NCI-H774 (cell line): ENCODE measurements around the gene TMEM259.

ENCODE experiments used
- DNase-seq: peaks from one replicate; lab custom pipeline; 2025; lab: John Stamatoyannopoulos, UW

TMEM259 gene

GRCh38 chr19:1055886-1056620 is 35.1 kb upstream of the TMEM259 start:
- no peak for DNase-seq

- DNase-seq, result no peak
Observed at GRCh38 chr19:1055028-1055425, 34.1 kb upstream of the TMEM259 start.

DNA sequence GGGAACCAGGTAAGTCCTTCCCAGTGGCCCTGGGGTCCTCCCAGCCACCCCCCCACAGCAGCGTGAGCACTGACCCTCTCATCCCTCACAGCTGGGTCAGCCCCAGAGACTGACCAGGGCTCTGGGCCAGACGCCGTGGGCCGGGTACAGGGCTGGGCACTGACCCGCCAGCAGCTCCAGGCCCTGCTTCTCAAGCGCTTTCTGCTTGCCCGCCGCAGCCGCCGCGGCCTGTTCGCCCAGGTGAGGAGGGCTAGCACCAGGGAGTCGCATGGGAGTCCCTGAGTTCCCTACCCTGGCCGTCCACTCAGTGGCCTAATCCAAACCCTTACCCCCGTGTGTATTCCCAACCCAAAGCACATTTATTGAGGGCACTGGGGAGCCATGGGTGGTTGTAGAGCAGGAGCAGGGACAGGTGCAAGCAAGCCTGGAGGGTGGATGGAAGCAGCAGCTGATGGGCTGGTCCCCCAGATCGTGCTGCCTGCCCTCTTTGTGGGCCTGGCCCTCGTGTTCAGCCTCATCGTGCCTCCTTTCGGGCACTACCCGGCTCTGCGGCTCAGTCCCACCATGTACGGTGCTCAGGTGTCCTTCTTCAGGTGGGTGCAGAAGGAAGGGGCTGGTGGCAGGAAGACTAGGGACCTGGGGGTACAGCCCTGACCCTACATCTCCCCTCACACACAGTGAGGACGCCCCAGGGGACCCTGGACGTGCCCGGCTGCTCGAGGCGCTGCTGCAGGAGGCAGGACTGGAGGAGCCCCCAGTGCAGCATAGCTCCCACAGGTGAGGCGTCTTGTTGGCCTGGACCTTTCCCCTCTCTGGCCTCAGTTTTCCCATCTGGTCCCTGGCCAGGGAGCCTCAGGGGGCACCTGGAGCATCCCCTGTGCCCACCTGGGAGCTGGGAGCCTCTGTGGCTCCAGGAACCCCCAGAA is 33.4 kb upstream of the TMEM259 start:
- no peak for DNase-seq

DNA sequence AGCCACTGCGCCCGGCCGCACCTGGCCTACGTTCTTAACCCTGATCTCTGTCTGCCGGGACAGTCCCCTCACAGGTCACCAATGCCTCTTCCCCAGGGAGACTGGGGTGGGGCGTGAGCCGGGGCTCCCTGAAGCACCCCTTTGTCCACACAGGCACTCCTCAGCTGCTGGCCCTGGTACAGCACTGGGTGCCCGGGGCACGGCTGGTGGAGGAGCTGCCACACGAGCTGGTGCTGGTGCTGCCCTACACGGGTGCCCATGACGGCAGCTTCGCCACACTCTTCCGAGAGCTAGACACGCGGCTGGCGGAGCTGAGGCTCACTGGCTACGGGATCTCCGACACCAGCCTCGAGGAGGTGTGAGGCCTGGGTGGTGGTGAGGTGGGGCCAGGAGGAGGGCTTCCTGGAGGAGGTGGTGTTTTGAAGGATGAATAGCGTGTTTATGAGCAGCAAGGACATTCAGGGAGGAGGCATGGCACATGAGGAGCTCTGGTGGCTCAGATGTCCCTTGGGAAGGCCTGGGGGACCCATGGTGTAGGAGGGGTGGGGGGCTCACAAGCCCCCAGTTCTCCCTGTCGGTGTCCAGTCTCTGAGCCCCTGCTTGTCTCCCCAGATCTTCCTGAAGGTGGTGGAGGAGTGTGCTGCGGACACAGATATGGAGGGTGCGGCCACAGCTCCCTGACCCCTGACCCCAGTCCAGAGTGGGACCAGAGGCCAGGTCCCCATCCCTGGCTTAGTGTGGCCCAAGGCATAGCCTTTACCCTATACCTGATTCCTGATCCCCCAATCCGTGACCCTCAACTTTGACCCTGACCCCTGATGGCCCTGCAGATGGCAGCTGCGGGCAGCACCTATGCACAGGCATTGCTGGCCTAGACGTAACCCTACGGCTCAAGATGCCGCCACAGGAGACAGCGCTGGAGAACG is 32.5 kb upstream of the TMEM259 start:
- DNase-seq, result no peak

- no peak for DNase-seq
Observed at GRCh38 chr19:1052349-1052975, 31.5 kb upstream of the TMEM259 start.

DNA sequence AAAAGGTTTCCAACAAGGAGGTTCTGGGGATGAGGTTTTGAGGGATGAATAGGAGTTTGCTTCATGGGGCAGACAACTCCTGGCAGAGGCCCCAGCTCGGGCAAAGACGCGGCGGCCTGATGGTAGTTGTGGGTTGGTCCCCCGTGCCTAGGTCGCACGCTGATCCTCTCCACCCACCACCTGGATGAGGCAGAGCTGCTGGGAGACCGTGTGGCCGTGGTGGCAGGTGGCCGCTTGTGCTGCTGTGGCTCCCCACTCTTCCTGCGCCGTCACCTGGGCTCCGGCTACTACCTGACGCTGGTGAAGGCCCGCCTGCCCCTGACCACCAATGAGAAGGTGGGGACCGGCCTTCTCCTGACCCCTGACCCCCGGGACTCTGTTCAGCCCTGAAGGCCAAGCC is 30.9 kb upstream of the TMEM259 start:
- no peak for DNase-seq

DNA sequence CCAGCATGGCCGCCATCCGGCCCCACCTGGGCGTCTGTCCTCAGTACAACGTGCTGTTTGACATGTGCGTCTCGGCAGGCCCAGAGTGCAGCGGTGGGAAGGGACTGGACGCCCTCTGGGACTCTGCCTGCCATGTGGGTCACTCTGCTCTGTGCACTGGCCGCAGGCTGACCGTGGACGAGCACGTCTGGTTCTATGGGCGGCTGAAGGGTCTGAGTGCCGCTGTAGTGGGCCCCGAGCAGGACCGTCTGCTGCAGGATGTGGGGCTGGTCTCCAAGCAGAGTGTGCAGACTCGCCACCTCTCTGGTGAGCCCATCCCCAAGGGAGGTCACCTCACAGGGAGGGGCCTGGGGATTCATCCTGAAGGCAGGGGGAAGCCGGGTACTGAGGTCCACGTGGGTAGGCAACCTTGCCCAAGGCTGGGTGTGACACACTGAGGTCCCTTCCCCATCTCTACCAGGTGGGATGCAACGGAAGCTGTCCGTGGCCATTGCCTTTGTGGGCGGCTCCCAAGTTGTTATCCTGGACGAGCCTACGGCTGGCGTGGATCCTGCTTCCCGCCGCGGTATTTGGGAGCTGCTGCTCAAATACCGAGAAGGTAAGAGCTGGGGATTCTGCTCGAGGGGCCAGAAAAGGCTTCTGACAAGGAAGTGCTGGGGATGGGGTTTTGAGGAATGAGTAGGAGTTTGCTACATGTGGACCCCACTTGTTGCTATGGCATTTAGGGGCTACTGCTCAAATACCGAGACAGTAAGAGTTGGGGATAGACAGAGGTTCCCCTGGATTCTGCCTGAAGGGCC is 30.3 kb upstream of the TMEM259 start:
- no peak for DNase-seq

DNA sequence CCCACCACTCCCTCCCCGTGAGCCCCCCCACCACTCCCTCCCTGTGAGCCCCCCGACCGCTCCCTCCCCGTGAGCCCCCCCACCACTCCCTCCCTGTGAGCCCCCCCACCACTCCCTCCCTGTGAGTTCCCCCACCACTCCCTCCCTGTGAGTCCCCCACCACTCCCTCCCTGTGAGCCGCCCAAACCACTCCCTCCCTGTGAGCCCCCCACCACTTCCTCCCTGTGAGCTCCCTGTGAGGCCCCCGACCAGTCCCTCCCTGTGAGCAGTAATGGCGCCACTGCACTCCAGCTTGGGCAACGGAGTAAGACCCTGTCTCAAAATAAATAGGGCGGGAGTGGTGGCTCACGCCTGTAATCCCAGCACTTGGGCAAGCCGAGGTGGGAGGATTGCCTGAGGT is 28.9 kb upstream of the TMEM259 start:
- no peak for DNase-seq

DNA sequence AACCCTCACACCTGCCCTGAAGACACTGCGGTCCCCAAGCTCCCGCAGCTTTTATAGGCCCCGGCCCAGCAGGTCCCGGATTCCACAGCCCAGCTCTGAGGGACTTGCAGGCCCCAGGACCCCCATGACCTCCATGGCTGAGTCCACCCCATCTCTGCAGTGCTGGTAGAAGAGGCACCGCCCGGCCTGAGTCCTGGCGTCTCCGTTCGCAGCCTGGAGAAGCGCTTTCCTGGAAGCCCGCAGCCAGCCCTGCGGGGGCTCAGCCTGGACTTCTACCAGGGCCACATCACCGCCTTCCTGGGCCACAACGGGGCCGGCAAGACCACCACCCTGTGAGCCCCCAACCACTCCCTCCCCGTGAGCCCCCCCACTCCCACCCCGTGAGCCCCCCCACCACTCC is 28.2 kb upstream of the TMEM259 start:
- no peak for DNase-seq

DNA sequence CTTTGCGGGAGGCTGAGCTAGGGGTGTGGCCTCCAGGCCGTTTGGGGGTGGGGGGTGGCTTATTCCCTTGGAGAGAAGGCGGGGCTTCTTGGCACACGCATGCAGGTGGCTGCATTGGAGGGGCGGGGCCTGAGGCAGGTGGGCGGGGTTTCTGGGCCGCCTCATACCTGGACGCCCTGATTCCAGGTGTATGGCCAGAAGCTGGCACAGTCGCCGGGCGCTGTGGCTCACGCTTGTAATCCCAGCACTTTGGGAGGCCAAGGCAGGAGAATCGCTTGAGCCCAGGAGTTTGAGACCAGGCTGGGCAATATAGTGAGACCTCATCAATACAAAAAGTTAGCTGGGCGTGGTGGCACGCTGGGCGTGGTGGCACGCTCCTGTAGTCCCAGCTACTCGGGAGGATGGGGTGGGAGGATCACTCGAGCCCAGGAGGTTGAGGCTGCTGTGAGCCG is 26.8 kb upstream of the TMEM259 start:
- DNase-seq, result no peak

DNA sequence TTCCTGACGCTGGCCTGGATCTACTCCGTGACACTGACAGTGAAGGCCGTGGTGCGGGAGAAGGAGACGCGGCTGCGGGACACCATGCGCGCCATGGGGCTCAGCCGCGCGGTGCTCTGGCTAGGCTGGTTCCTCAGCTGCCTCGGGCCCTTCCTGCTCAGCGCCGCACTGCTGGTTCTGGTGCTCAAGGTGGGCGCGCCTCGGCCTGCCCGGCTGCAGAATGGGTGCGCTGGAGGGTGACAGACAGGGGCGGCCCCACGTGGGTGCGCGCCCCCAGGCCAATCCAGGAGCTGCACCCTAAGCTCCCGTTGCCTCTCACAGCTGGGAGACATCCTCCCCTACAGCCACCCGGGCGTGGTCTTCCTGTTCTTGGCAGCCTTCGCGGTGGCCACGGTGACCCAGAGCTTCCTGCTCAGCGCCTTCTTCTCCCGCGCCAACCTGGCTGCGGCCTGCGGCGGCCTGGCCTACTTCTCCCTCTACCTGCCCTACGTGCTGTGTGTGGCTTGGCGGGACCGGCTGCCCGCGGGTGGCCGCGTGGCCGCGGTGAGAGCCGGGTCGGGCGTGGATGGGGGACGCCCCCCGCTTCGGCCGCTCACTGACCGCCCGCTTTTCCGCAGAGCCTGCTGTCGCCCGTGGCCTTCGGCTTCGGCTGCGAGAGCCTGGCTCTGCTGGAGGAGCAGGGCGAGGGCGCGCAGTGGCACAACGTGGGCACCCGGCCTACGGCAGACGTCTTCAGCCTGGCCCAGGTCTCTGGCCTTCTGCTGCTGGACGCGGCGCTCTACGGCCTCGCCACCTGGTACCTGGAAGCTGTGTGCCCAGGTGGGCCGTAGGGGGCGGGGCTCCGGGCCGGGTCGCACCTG is 26.1 kb upstream of the TMEM259 start:
- no peak for DNase-seq

GRCh38 chr19:1046117-1046626 is 25.2 kb upstream of the TMEM259 start:
- DNase-seq, result no peak

DNA sequence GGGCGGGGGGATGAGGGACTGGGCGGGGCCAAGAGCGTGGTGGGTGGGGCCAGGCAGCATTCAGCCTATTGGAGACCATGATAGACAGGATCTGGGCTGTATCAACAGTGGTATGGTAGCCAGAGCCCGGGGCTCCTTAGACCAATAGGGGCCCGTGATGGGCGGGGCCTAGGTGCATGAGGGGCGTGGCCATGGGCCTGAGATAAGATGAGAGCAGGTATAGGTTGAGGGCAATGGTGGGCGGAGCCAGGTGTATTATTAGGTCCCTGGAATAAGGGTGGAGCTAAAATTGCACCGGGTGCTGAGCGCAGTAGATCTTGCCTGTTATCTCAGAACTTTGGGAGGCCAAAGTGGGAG is 24.3 kb upstream of the TMEM259 start:
- DNase-seq, result peak; percentile 28

DNA sequence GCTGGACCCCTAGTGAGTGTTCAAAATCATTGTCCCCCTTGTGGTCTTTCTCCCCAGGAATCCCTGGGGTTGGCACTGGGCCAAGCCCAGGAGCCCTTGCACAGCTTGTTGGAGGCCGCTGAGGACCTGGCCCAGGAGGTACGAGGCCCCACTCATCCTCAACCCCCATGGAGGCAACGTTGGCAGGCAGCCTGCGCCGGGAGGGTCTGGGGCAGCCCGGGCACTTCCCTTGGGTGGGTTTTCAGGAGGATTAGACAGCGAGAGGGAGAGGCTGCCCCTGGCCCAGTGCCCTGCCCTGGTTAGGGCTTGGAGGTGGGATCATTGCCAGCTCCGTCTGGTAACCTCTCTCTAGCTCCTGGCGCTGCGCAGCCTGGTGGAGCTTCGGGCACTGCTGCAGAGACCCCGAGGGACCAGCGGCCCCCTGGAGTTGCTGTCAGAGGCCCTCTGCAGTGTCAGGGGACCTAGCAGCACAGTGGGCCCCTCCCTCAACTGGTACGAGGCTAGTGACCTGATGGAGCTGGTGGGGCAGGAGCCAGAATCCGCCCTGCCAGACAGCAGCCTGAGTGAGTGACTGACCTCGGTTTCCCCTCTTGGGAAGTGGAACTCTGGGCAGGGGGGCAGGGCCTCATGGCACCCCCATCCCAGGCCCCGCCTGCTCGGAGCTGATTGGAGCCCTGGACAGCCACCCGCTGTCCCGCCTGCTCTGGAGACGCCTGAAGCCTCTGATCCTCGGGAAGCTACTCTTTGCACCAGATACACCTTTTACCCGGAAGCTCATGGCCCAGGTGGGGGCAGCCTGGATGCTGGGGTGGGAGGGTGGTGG is 22.0 kb upstream of the TMEM259 start:
- DNase-seq, result no peak

DNA sequence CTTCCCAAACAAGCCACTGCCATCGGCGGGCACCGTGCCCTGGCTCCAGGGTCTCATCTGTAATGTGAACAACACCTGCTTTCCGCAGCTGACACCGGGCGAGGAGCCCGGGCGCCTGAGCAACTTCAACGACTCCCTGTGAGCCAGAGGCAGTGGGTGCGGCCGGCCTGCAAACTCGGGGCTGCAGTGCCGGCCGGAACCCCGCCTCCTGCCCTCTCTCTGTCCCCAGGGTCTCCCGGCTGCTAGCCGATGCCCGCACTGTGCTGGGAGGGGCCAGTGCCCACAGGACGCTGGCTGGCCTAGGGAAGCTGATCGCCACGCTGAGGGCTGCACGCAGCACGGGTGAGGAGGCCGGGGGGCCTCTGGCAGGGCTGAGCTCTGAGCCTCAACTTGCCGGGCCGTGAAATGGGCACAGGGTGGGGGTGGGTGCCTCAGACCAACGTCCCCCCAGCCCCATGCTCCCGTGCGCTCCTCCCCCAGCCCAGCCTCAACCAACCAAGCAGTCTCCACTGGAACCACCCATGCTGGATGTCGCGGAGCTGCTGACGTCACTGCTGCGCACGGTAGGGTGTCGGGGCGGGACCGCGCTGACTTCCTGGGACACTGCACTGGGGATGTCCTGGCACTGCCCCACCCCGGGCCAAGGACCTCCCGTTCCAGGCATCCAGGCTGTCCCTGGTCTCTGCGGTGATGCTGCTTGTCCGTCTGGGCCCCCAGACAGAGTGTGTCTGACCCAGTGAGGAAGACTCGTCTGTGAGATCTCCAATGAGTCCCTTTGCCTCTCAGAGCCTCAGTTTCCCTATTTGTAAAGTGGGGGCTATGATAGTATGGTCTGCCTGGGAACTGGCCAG is 21.1 kb upstream of the TMEM259 start:
- DNase-seq, result no peak

- DNase-seq, result no peak
Observed at GRCh38 chr19:1041272-1041834, 20.4 kb upstream of the TMEM259 start.

GRCh38 chr19:1040476-1041271 is 19.8 kb upstream of the TMEM259 start:
- peak; percentile 89 for DNase-seq
